ENCODE results near the gene CNTFR. TPM values are rescaled to one million over a fixed set of nuclear protein-coding genes. Genes with fewer than 3 reads are reported as not detected.

Gene CNTFR
- total RNA-seq, 1 donor from 2014 or later: 8.3 TPM

DNA sequence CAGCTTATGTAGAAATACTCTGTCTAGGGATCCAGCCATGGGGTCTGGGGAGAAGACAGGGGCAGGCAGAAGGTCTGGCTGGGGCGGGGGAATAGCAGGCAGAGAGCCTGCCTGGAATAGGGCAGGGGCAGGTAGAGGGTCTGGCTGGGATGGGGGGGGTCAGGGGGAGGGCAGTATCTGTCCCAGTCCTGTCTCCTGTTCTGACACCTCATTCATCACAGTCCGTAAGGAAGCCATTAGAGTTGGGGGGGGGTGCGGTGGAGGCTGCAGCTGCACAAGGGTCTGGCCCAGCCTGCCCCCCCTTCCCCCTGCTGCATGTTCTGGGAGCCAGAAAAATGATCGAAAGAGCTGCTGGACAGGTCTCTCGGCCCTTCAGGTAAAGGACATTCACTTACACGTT is 32.6 kb downstream of the CNTFR start:
- H3K27ac ChIP-seq: no peak overlapping the region
- no peaks in the 10 kb centered on the region for H3K9me3 ChIP-seq
- DNase-seq (ENCODE audit: extremely low spot score in 2 of 2): no peak
- intact Hi-C loops (cut with DNase I): no loop called here
- H3K36me3 ChIP-seq: no peaks in the 10 kb centered on the region
- H3K4me1 ChIP-seq: peaks cover 34% of the 10 kb centered on the region
- H3K4me3 ChIP-seq: no peak overlapping the region
- TF ChIP-seq POLR2A (IDR thresholded peaks at IDR 0.05): no peak
- TF ChIP-seq, protein P1, sequence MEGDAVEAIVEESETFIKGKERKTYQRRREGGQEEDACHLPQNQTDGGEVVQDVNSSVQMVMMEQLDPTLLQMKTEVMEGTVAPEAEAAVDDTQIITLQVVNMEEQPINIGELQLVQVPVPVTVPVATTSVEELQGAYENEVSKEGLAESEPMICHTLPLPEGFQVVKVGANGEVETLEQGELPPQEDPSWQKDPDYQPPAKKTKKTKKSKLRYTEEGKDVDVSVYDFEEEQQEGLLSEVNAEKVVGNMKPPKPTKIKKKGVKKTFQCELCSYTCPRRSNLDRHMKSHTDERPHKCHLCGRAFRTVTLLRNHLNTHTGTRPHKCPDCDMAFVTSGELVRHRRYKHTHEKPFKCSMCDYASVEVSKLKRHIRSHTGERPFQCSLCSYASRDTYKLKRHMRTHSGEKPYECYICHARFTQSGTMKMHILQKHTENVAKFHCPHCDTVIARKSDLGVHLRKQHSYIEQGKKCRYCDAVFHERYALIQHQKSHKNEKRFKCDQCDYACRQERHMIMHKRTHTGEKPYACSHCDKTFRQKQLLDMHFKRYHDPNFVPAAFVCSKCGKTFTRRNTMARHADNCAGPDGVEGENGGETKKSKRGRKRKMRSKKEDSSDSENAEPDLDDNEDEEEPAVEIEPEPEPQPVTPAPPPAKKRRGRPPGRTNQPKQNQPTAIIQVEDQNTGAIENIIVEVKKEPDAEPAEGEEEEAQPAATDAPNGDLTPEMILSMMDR (IDR thresholded peaks at IDR 0.05): no peak
- no peak for TF ChIP-seq POLR2AphosphoS5 (IDR thresholded peaks at IDR 0.05; ENCODE audit: insufficient read depth in 1 of 2, low read depth in 1 of 2)
- no peaks in the 10 kb centered on the region for H3K27me3 ChIP-seq

- H3K4me3 ChIP-seq: no peak overlapping the region
- TF ChIP-seq POLR2AphosphoS5 (IDR thresholded peaks at IDR 0.05; ENCODE audit: insufficient read depth in 1 of 2, low read depth in 1 of 2): no peak
These were observed 33.5 kb downstream of the CNTFR start for GRCh38 chr9:34555936-34556525.

GRCh38 chr9:34555500-34555899 is 34.0 kb downstream of the CNTFR start:
- TF ChIP-seq POLR2AphosphoS5 (IDR thresholded peaks at IDR 0.05; ENCODE audit: insufficient read depth in 1 of 2, low read depth in 1 of 2): no peak
- TF ChIP-seq, protein P1 (IDR thresholded peaks at IDR 0.05): no peak
- no peak for TF ChIP-seq POLR2A (IDR thresholded peaks at IDR 0.05)
- Histone ChIP-seq H3K9me3 (no peaks in the 10 kb centered on the region), H3K27me3 (no peaks in the 10 kb centered on the region), H3K27ac (no peak overlapping the region), H3K4me1 (peaks cover 29% of the 10 kb centered on the region), H3K4me3 (no peak overlapping the region), H3K36me3 (no peaks in the 10 kb centered on the region)
- DNase-seq (ENCODE audit: extremely low spot score in 2 of 2): no peak
- intact Hi-C loops (cut with DNase I): no loop called here

More at GRCh38 chr9:34555936-34556525, 33.5 kb downstream of the CNTFR start:
- intact Hi-C loops (cut with DNase I): no loop called here
- H3K27ac ChIP-seq: no peak overlapping the region
- no peaks in the 10 kb centered on the region for H3K36me3 ChIP-seq
- H3K4me1 ChIP-seq: peaks cover 34% of the 10 kb centered on the region
- no peak for DNase-seq (ENCODE audit: extremely low spot score in 2 of 2)
- no peaks in the 10 kb centered on the region for H3K27me3 ChIP-seq
- no peaks in the 10 kb centered on the region for H3K9me3 ChIP-seq

GRCh38 chr9:34555002-34555348 is 34.5 kb downstream of the CNTFR start:
- H3K27ac ChIP-seq: no peak overlapping the region
- H3K36me3 ChIP-seq: no peaks in the 10 kb centered on the region
- no peak overlapping the region for H3K4me3 ChIP-seq
- DNase-seq (ENCODE audit: extremely low spot score in 2 of 2): no peak
- H3K27me3 ChIP-seq: no peaks in the 10 kb centered on the region
- H3K4me1 ChIP-seq: peaks cover 24% of the 10 kb centered on the region
- no peaks in the 10 kb centered on the region for H3K9me3 ChIP-seq
- intact Hi-C loops (cut with DNase I): no loop called here
- TF ChIP-seq POLR2AphosphoS5 (IDR thresholded peaks at IDR 0.05; ENCODE audit: insufficient read depth in 1 of 2, low read depth in 1 of 2) (peak in 1 of 2 donors; percentile 45), POLR2A (IDR thresholded peaks at IDR 0.05) (no peak)
- TF ChIP-seq, protein P1 (IDR thresholded peaks at IDR 0.05): no peak

DNA sequence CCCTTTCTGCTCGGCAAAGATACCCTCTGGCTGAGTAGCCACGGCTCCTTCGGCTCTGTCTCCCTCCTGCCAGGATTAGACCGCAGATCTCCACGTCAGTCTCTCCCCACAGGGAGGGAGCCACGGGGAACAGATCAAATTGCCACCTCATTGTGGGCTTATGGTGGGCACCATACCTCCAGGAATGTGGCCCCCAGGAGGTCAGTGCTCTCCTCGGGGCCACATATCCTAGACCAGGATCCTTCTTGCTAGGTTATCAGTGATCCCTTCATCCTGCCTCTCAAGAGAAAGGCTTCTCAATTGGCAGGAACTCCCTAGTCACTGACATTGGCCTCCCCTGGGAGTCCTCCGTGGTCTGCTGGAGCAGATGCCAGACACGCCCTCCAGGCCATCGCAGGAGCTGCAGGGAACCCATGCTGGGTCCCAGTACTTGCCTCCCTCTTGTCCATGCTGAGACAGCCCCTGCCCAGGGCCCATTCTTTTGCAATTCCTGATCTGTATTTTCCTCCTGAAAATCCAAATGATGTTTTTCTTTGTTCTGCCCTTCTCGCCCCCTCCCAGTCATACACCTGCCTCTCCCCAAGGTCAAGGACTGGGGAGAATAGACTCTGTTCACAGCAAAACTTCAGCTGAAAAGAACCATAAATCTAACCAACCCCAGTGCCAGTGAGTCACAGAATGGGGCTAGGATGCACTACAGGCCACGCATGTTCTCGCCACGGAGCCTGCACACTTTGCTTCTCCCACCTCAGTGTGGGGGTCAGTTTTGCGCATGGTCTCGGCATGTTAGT is 35.1 kb downstream of the CNTFR start:
- H3K27ac ChIP-seq: no peak overlapping the region
- H3K36me3 ChIP-seq: no peaks in the 10 kb centered on the region
- H3K27me3 ChIP-seq: no peaks in the 10 kb centered on the region
- H3K4me3 ChIP-seq: no peak overlapping the region
- TF ChIP-seq POLR2AphosphoS5 (IDR thresholded peaks at IDR 0.05; ENCODE audit: insufficient read depth in 1 of 2, low read depth in 1 of 2): no peak
- no peak for TF ChIP-seq POLR2A (IDR thresholded peaks at IDR 0.05)
- peaks cover 18% of the 10 kb centered on the region for H3K4me1 ChIP-seq
- intact Hi-C loops (cut with DNase I): no loop called here
- DNase-seq (ENCODE audit: extremely low spot score in 2 of 2): no peak
- no peaks in the 10 kb centered on the region for H3K9me3 ChIP-seq

DNA sequence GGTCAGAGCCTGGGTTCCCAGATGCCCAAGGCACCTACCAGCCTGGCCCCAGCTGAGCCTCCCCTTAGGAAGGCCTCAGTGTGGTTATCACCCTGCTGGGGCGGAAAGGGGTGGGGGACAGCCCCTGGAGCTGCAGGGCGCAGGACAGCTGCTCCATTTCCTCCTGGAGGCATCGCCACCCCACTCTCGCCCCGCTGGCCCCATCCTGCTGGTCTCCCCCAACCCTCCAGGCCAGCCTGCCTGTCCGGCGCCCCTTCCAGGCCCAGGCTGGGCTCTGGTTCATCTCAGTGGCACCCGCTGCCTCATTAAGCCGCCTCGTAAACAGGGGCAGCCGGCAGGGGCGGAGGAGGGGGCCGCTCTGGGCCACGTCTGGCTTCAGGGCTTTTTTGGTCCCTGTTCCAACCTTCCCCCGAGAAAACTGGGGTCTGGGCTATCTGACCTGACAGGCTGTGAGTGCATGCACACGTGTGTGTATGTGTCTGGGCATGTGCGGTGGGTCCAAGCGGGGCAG is 36.0 kb downstream of the CNTFR start:
- no peak overlapping the region for H3K4me3 ChIP-seq
- peaks cover 12% of the 10 kb centered on the region for H3K4me1 ChIP-seq
- H3K36me3 ChIP-seq: no peaks in the 10 kb centered on the region
- no peaks in the 10 kb centered on the region for H3K9me3 ChIP-seq
- no peaks in the 10 kb centered on the region for H3K27me3 ChIP-seq
- H3K27ac ChIP-seq: no peak overlapping the region
- intact Hi-C loops (cut with DNase I): no loop called here
- no peak for TF ChIP-seq POLR2A (IDR thresholded peaks at IDR 0.05)
- TF ChIP-seq, protein P1 (IDR thresholded peaks at IDR 0.05): no peak
- TF ChIP-seq POLR2AphosphoS5 (IDR thresholded peaks at IDR 0.05; ENCODE audit: insufficient read depth in 1 of 2, low read depth in 1 of 2): no peak
- DNase-seq (ENCODE audit: extremely low spot score in 2 of 2): no peak
